Ovary (tissue), 3 donors: ENCODE data around the gene RSPH3.
"Not testable (repeated sequence)": the region's sequence is repeated elsewhere in the genome, so short reads cannot be mapped to it uniquely, and the experiment has no call there.

Experiments used
- EP300 ChIP-seq: sonication (generic); formaldehyde crosslinking; IDR thresholded peaks from one replicate; pipeline ENCODE4 v1.6.1; 2017; ENCODE audit warnings: antibody characterized with exemption
- POLR2A ChIP-seq: fragments of 450-650 bp; IDR thresholded peaks from one replicate; pipeline ENCODE4 v1.6.1; 2017; ENCODE audit warnings: antibody characterized with exemption, mild to moderate bottlenecking, moderate library complexity
- TF ChIP-seq, protein P1 (sequence below), 3 donors: fragments of 450-650 bp in 2 of 3; fragments of 200-600 bp in 1 of 3; IDR thresholded peaks; one replicate each; pipeline versions ENCODE4 v1.5.1 to v1.8.0; 2016 to 2022; ENCODE audit warnings: antibody characterized with exemption in 3 of 3, mild to moderate bottlenecking in 1 of 3
- donor health status: DM: no; HTN: no; CAD: no.

DNA sequence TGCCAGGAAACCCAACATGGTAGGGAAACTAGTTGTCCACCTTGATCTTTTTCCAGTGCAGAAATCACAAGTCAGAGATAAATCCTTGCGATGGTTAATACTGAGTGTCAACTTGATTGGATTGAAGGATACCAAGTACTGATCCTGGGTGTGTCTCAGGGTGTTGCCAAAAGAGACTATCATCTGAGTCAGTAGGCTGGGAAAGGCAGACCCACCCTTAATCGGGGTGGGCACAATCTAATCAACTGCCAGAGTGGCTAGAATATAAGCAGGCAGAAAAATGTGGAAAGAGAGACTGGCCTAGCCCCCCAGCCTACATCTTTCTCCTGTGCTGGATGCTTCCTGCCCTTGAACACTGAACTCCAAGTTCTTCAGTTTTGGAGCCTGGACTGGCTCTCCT, 10.3 kb downstream of the RSPH3 start:
- TF ChIP-seq, protein P1, sequence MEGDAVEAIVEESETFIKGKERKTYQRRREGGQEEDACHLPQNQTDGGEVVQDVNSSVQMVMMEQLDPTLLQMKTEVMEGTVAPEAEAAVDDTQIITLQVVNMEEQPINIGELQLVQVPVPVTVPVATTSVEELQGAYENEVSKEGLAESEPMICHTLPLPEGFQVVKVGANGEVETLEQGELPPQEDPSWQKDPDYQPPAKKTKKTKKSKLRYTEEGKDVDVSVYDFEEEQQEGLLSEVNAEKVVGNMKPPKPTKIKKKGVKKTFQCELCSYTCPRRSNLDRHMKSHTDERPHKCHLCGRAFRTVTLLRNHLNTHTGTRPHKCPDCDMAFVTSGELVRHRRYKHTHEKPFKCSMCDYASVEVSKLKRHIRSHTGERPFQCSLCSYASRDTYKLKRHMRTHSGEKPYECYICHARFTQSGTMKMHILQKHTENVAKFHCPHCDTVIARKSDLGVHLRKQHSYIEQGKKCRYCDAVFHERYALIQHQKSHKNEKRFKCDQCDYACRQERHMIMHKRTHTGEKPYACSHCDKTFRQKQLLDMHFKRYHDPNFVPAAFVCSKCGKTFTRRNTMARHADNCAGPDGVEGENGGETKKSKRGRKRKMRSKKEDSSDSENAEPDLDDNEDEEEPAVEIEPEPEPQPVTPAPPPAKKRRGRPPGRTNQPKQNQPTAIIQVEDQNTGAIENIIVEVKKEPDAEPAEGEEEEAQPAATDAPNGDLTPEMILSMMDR (IDR thresholded peaks at IDR 0.05) = not testable (repeated sequence)
- TF ChIP-seq POLR2A, EP300: not testable (repeated sequence)
